ENCODE results near the gene D2HGDH.
"Not testable (repeated sequence)": the region's sequence is repeated elsewhere in the genome, so short reads cannot be mapped to it uniquely, and the experiment has no call there.

Gene D2HGDH

GRCh38 chr2:241751152-241751551 lies 16.7 kb downstream of the D2HGDH start:
- DNase-seq = no peak

GRCh38 chr2:241751776-241752175 lies 17.3 kb downstream of the D2HGDH start:
- DNase-seq = no peak

GRCh38 chr2:241752253-241752652 lies 17.8 kb downstream of the D2HGDH start:
- no peak for DNase-seq

- DNase-seq = no peak
These were observed 18.4 kb downstream of the D2HGDH start for GRCh38 chr2:241752689-241753276.

GRCh38 chr2:241753493-241753892 lies 19.1 kb downstream of the D2HGDH start:
- no peak for DNase-seq

GRCh38 chr2:241754042-241754441 lies 19.6 kb downstream of the D2HGDH start:
- no peak for DNase-seq

- DNase-seq = no peak
These were observed 20.7 kb downstream of the D2HGDH start for GRCh38 chr2:241755166-241755565.

- no peak for DNase-seq
These were observed 21.3 kb downstream of the D2HGDH start for GRCh38 chr2:241755777-241756176.

- no peak for DNase-seq
These were observed 24.8 kb downstream of the D2HGDH start for GRCh38 chr2:241759067-241759807.

GRCh38 chr2:241759893-241760292 lies 25.5 kb downstream of the D2HGDH start:
- DNase-seq = not testable (repeated sequence)

- no peak for DNase-seq
These were observed 25.9 kb downstream of the D2HGDH start for GRCh38 chr2:241760301-241760771.

GRCh38 chr2:241762321-241762932 lies 28.0 kb downstream of the D2HGDH start:
- DNase-seq = no peak

- no peak for DNase-seq
These were observed 28.5 kb downstream of the D2HGDH start for GRCh38 chr2:241762933-241763369.

- DNase-seq = no peak
These were observed 29.3 kb downstream of the D2HGDH start for GRCh38 chr2:241763551-241764274.

- DNase-seq = no peak
These were observed 30.1 kb downstream of the D2HGDH start for GRCh38 chr2:241764275-241765241.

- DNase-seq = no peak
These were observed 33.2 kb downstream of the D2HGDH start for GRCh38 chr2:241767464-241768250.

- no peak for DNase-seq
These were observed 33.9 kb downstream of the D2HGDH start for GRCh38 chr2:241768251-241768711.

GRCh38 chr2:241768850-241769249 lies 34.4 kb downstream of the D2HGDH start:
- DNase-seq = no peak

- DNase-seq = no peak
These were observed 35.4 kb downstream of the D2HGDH start for GRCh38 chr2:241769819-241770184.

- no peak for DNase-seq
These were observed 35.9 kb downstream of the D2HGDH start for GRCh38 chr2:241770185-241770935.

- no peak for DNase-seq
These were observed 36.5 kb downstream of the D2HGDH start for GRCh38 chr2:241770936-241771285.
